ENCODE measurements around the gene RPL41.

Gene RPL41

DNA sequence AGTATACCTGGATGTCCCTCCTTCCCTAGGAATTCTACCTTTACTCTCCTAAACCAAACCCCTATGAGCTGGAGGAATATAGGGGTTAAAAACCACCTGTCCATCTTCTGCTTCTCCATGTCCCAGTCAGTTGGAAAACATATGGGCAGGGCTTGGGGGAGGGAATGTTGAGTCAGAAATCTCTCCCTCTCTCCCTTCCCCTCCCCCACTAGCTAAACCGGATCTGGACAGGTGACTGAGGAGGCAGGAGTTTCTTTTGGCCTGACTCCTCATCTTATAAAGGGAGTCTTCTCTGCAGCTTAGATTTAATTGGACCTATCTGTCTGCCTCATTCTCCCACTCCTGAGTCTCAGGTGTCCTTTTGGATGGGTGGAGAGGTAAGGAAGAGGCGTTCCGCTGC is 30.3 kb upstream of the RPL41 start:
- no peaks in the 10 kb centered on the region for H3K36me3 Mint-ChIP-seq
- no peak overlapping the region for H3K4me3 Mint-ChIP-seq
- H3K27me3 Mint-ChIP-seq = peaks cover 75% of the 10 kb centered on the region
- CTCF ChIA-PET = interaction anchor here (0.9 to 6.6 kb wide), 5 partner anchors 16 to 77 kb away, joined by 3 to 64 read pairs (median 6); partner anchors contain the start of genes PA2G4, RPL41 and ZC3H10
- DNase-seq = no peak
- H3K4me1 Mint-ChIP-seq = peaks cover 7% of the 10 kb centered on the region
- no peaks in the 10 kb centered on the region for H3K9me3 Mint-ChIP-seq
- no peak overlapping the region for H3K27ac Mint-ChIP-seq

GRCh38 chr12:56086608-56087007 is 29.8 kb upstream of the RPL41 start:
- DNase-seq = no peak
- Mint-ChIP-seq H3K9me3 (no peaks in the 10 kb centered on the region), H3K36me3 (no peaks in the 10 kb centered on the region), H3K4me3 (no peak overlapping the region), H3K27me3 (peaks cover 70% of the 10 kb centered on the region), H3K27ac (no peak overlapping the region), H3K4me1 (peaks cover 4% of the 10 kb centered on the region)
- CTCF ChIA-PET = interaction anchor here (2.0 to 6.6 kb wide), 3 partner anchors 15 to 31 kb away, joined by 6 to 64 read pairs (median 10); partner anchors contain the start of genes PA2G4, RPL41 and ZC3H10

- H3K9me3 Mint-ChIP-seq = no peaks in the 10 kb centered on the region
- H3K27me3 Mint-ChIP-seq = peaks cover 67% of the 10 kb centered on the region
- peaks cover 2% of the 10 kb centered on the region for H3K4me1 Mint-ChIP-seq
- H3K27ac Mint-ChIP-seq = no peak overlapping the region
- no peak for DNase-seq
- H3K4me3 Mint-ChIP-seq = no peak overlapping the region
- CTCF ChIA-PET = no interaction called here
- H3K36me3 Mint-ChIP-seq = no peaks in the 10 kb centered on the region
These were observed 29.2 kb upstream of the RPL41 start for GRCh38 chr12:56087220-56087619.

- Mint-ChIP-seq H3K27ac (no peak overlapping the region), H3K4me3 (no peak overlapping the region), H3K9me3 (no peaks in the 10 kb centered on the region), H3K4me1 (peaks cover 20% of the 10 kb centered on the region), H3K27me3 (peaks cover 57% of the 10 kb centered on the region), H3K36me3 (no peaks in the 10 kb centered on the region)
- CTCF ChIA-PET = interaction anchor here (9.1 kb wide), 1 partner anchor 14 kb away, joined by 64 read pairs; no protein-coding TSS in a partner anchor
- no peak for DNase-seq
These were observed 18.7 kb upstream of the RPL41 start for GRCh38 chr12:56097738-56098137.

DNA sequence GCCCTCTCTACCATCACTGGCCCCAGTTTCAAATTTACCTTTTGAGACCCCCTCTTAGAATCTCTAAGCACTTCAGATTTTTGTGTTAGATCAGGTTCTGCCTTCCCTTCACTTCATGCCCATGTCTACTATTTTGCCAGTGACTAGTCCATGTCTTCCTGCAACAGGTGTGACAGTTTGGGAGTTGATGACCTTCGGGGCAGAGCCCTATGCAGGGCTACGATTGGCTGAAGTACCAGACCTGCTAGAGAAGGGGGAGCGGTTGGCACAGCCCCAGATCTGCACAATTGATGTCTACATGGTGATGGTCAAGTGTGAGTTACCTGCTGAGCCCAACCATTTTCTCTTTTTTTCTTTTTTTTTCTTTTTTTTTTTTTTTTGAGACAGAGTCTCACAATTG is 17.8 kb upstream of the RPL41 start:
- H3K36me3 Mint-ChIP-seq = no peaks in the 10 kb centered on the region
- no peak for DNase-seq
- H3K27ac Mint-ChIP-seq = no peak overlapping the region
- H3K9me3 Mint-ChIP-seq = no peaks in the 10 kb centered on the region
- H3K27me3 Mint-ChIP-seq = peaks cover 48% of the 10 kb centered on the region
- CTCF ChIA-PET = interaction anchor here (9.1 kb wide), 1 partner anchor 15 kb away, joined by 64 read pairs; no protein-coding TSS in a partner anchor
- H3K4me1 Mint-ChIP-seq = peaks cover 28% of the 10 kb centered on the region
- H3K4me3 Mint-ChIP-seq = no peak overlapping the region

DNA sequence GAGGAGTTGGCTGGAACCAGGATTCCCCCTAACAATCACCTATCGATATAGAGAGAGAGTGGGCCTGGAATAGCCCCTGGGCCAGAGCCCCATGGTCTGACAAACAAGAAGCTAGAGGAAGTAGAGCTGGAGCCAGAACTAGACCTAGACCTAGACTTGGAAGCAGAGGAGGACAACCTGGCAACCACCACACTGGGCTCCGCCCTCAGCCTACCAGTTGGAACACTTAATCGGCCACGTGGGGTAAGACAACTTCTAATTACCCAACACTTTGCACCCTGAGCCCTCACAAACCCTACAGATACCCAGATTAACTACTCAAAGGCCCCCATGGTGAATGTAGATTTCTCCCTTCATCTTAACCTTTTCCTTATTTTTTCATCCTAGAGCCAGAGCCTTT is 16.6 kb upstream of the RPL41 start:
- Mint-ChIP-seq H3K27ac (no peak overlapping the region), H3K9me3 (no peaks in the 10 kb centered on the region), H3K36me3 (peaks cover 4% of the 10 kb centered on the region), H3K27me3 (peaks cover 42% of the 10 kb centered on the region), H3K4me1 (peaks cover 31% of the 10 kb centered on the region), H3K4me3 (no peak overlapping the region)
- CTCF ChIA-PET = interaction anchor here (9.1 kb wide), 1 partner anchor 16 kb away, joined by 64 read pairs; no protein-coding TSS in a partner anchor
- DNase-seq = no peak

- Mint-ChIP-seq H3K36me3 (peaks cover 13% of the 10 kb centered on the region), H3K27ac (no peak overlapping the region), H3K4me3 (no peak overlapping the region), H3K4me1 (peaks cover 40% of the 10 kb centered on the region), H3K27me3 (peaks cover 29% of the 10 kb centered on the region), H3K9me3 (no peaks in the 10 kb centered on the region)
- CTCF ChIA-PET = interaction anchor here (4.7 to 9.1 kb wide), 2 partner anchors 17 to 55 kb away, joined by 33 to 64 read pairs; no protein-coding TSS in a partner anchor
- no peak for DNase-seq
These were observed 15.4 kb upstream of the RPL41 start for GRCh38 chr12:56101045-56101444.

GRCh38 chr12:56102683-56103065 is 13.8 kb upstream of the RPL41 start:
- no peak for DNase-seq
- Mint-ChIP-seq H3K9me3 (no peaks in the 10 kb centered on the region), H3K4me3 (peak overlapping the region; percentile 97), H3K27me3 (peaks cover 14% of the 10 kb centered on the region), H3K27ac (peak overlapping the region; percentile 99), H3K36me3 (peaks cover 27% of the 10 kb centered on the region), H3K4me1 (peaks cover 55% of the 10 kb centered on the region)
- CTCF ChIA-PET = interaction anchor here (1.1 to 9.1 kb wide), 5 partner anchors 13 to 57 kb away, joined by 3 to 64 read pairs (median 3); partner anchors contain the start of gene ERBB3

- peak overlapping the region; percentile 99 for H3K27ac Mint-ChIP-seq
- peaks cover 11% of the 10 kb centered on the region for H3K27me3 Mint-ChIP-seq
- CTCF ChIA-PET = interaction anchor here (1.3 to 9.1 kb wide), 4 partner anchors 13 to 57 kb away, joined by 3 to 64 read pairs (median 18); partner anchors contain the start of gene ERBB3
- peaks cover 58% of the 10 kb centered on the region for H3K4me1 Mint-ChIP-seq
- H3K4me3 Mint-ChIP-seq = peak overlapping the region; percentile 97
- H3K9me3 Mint-ChIP-seq = no peaks in the 10 kb centered on the region
- H3K36me3 Mint-ChIP-seq = peaks cover 30% of the 10 kb centered on the region
- DNase-seq = no peak
These were observed 13.2 kb upstream of the RPL41 start for GRCh38 chr12:56103066-56103711.

- Mint-ChIP-seq H3K4me3 (peak overlapping the region; percentile 97), H3K9me3 (no peaks in the 10 kb centered on the region), H3K27me3 (peaks cover 6% of the 10 kb centered on the region), H3K4me1 (peaks cover 59% of the 10 kb centered on the region), H3K36me3 (peaks cover 34% of the 10 kb centered on the region), H3K27ac (peak overlapping the region; percentile 99)
- no peak for DNase-seq
- CTCF ChIA-PET = interaction anchor here (0.9 to 9.1 kb wide), 12 partner anchors 12 to 365 kb away, joined by 3 to 64 read pairs (median 5); partner anchors contain the start of genes ERBB3, ESYT1, SMARCC2 and ZC3H10
These were observed 12.7 kb upstream of the RPL41 start for GRCh38 chr12:56103823-56104108.

- Mint-ChIP-seq H3K27ac (peak within 1 kb of the TSS; percentile 99), H3K36me3 (peaks cover 37% of the 10 kb centered on the region), H3K4me1 (peaks cover 59% of the 10 kb centered on the region), H3K27me3 (peaks cover 6% of the 10 kb centered on the region), H3K9me3 (no peaks in the 10 kb centered on the region), H3K4me3 (peak within 1 kb of the TSS; percentile 97)
- peak; percentile 99 for DNase-seq
- CTCF ChIA-PET = interaction anchor here (0.6 to 9.1 kb wide), 13 partner anchors 11 to 366 kb away, joined by 3 to 64 read pairs (median 5); partner anchors contain the start of genes ERBB3, ESYT1, SMARCC2 and ZC3H10
These were observed 12.2 kb upstream of the RPL41 start, which contains the start of gene PA2G4 for GRCh38 chr12:56104109-56104814. Gene PA2G4, plus strand, starts transcription at chr12:56104559. Its CDS starts 179 bp downstream, at chr12:56104738.

- Mint-ChIP-seq H3K9me3 (no peaks in the 10 kb centered on the region), H3K4me1 (peaks cover 59% of the 10 kb centered on the region), H3K27ac (peak overlapping the region; percentile 99), H3K36me3 (peaks cover 42% of the 10 kb centered on the region), H3K27me3 (peaks cover 6% of the 10 kb centered on the region), H3K4me3 (peak overlapping the region; percentile 97)
- CTCF ChIA-PET = interaction anchor here (0.6 to 9.1 kb wide), 9 partner anchors 14 to 366 kb away, joined by 3 to 64 read pairs (median 5); partner anchors contain the start of genes ESYT1 and ZC3H10
- DNase-seq = peak; percentile 42
These were observed 11.4 kb upstream of the RPL41 start for GRCh38 chr12:56104815-56105608.

DNA sequence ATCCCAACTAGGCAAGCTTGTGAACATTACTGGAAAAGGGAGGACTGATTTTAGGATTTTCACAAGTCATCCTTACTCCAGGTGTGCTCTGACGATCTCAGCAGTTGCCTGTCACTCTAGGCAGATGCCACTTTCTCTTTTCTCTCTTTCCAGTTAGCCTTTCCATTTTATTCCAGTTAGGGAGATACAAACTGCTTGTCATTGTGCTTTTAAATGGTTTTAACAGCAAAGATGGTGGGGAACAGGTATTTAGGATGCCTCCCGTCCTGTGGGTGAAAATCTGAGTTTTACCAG is 10.9 kb upstream of the RPL41 start:
- peaks cover 47% of the 10 kb centered on the region for H3K36me3 Mint-ChIP-seq
- H3K27ac Mint-ChIP-seq = peak overlapping the region; percentile 99
- CTCF ChIA-PET = interaction anchor here (1.6 to 9.1 kb wide), 4 partner anchors 14 to 60 kb away, joined by 5 to 64 read pairs (median 24); partner anchors contain the start of genes ESYT1 and ZC3H10
- DNase-seq = no peak
- no peaks in the 10 kb centered on the region for H3K9me3 Mint-ChIP-seq
- peak overlapping the region; percentile 97 for H3K4me3 Mint-ChIP-seq
- peaks cover 59% of the 10 kb centered on the region for H3K4me1 Mint-ChIP-seq
- peaks cover 6% of the 10 kb centered on the region for H3K27me3 Mint-ChIP-seq
